ENCODE results near the gene RREB1.

Gene RREB1

DNA sequence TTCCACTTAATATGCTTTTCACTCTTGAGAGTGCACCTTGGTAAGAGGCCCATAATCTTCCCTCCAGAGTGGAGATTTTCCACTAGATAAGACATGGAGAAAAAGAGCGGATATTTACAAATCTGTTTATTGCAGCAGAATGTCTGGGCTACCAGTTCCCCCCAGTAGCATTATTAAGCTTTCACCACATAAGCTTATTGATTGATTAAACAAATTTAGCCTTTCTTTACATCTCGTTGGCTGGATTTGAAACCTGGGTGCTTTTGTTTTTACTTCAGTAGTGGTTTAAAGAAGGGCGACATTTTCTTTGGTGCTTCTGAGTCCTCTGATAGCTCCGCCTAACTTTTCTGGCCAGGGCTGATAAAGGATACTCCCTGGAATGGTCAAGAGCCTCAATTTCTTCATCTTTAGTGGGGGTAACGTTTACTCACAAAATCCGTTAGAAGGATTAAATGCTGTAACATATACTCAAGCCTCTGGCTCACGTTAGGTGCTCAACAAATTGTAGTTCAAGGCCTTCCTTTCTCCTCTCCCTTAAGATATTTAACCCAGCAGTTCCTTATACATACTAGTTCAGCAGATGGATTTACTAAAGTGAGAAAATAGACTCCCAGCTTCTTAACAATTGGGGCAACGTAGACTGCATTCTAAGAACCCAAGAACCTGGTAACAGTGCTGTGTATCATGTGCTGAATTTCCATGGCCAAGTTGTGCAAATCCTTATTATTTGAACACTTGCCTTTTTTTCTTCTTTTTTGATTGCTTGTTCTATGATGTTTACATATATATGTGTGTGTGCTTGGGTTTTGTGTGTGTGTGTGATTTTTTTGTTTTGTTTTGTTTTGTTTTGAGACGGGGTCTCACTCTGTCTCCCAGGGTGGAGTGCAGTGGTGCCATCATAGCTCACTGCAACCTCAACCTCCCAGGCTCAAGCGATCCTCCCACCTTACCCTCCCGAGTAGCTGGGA, 91.4 kb downstream of the RREB1 start:
- DNase-seq: no peak

DNA sequence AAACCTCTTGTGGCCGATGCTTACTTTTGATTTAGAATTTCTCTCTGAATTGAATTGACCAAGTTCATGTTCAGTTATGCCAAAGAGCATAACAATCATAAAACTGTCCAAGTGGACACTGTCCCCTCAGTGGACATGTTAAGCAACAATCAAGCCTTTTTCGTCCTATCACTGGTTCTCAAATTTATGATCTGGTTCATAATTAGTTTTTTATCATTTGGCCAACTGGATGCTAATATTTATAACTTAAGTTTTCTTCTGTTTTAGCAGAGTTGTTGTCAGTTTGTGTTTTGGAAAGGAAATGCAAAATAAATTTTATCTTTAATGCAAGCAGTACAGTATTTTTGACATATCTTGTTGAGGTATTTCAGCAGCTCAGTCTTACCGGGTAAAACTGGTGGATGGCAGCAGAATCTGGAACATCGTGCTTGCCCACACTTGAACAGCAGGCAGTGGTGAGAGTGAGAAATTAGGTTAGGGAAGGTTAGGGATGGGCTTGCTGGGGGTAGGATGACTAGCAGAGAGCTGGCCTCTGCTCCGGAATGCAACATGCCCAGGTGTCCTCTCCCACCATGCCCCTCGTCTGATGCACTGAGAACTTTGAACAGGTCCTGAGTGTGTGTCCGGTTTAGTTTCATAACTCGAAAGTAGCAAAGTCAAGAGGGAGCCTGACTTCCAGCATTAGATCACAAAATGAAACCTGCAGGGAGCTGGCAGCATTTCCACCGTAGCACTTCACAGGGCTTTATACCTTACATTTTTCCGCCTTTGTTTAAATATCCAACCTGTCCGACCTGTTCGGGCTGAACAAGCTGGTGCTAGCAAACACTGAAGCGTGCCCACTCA, 93.1 kb downstream of the RREB1 start:
- no peak for DNase-seq

DNA sequence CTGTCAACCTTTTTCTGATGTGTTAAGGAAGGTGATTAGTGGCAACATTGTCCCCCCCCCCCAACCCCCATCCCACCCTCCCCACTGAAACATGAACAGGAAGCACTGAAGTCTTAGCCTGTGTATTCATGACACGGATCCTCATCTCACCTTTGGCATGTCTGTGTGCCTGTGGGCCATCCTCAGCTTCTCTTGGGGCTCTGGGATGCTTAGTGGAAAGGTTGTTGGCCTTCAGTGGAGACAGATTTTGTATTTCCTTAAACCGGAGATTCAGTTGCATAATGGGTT, 93.6 kb downstream of the RREB1 start:
- DNase-seq: no peak

DNA sequence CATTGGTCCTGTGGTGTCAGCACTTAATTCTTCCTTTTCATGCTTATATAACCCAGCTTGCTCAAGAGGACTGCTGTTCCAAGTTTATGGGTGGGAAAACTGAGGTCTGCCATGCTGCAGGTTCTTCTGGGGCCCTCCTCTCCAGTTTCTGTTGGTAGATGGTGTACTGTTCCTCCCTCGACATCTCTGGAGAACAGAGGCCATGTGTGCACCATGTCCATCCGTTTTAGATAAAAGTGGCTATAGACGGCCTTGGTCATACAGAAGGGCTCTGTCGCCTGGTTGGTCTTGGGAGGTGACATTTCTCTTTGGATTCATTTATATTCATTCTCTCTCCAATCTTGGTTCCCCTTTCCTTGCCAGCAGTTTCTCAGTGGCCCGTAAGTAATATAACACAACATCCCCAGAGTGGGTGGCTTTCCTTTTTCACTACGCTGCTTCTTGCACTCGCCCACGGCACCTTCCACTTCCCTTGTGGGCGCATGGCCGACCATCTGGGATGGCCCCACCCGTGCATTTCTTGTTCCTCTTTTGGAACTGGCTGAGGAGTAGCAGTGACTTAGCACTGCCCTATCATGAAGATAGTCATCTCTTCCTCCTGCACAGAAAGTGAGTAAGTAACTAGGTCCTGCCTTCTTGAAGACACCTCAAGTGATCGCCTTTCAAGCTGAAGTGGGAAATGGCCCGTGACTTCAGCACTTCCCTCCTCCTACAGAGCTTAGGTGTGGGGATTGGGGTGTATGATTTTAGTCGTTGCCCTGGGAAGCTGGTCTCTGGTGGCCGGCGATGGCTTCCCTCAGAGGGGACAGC, 94.2 kb downstream of the RREB1 start:
- DNase-seq: no peak

DNA sequence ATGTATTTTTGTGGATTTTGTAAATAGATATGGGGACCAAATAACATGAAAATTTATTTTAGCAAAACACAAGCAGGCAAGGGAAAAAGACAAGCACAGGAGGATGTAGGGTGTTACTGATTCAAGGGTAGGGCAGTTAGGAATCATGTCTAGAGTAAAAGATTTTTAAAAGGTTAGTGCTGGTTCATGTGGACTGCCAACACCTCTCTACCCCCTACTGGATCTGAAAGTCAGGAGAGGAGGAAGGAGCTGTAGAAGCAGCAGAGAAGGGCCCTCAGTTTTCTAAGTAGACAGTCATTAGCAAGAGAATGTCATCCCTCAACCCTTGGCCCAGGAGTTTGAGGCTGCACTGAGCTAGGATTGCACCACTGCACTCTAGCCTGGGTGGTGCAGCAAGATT, 95.2 kb downstream of the RREB1 start:
- no peak for DNase-seq

DNA sequence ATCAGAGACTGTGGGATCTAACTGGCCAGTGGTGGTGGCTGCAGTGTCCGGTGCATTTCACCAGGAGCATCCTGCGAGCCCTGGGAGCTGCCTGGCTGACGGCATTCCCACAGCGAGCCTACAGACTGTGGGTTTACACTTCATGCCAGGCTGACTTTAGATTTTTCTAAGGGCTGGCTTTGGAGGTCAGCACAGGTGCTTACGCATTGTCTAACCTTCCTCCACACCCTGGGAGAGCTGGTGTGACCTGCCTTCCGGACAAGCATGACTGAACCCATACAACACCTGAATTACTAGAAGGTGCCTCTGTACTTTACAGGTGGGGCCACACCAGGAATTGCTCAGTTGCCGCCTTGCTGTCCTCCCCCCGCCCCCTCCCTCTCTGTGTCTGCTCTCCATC, 96.2 kb downstream of the RREB1 start:
- DNase-seq: no peak

DNA sequence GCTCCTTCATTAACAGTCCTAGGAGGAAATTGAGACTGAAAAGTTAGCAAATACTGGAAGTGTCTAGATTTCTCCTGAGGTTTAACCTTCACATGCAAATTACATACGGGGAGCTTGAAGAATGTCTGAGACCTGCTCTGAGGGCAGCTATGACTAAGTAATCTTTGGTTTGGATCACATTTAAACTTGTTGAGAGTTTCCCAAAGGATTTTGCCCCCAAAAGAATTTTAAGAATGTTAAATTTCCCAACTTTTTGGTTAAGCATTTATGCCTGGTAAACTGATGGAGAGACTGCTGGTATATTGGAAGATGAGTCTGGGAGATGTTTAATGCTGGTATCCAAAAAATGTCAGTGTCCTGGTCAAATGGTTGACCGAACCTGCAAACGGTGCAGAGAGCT, 97.0 kb downstream of the RREB1 start:
- no peak for DNase-seq

DNA sequence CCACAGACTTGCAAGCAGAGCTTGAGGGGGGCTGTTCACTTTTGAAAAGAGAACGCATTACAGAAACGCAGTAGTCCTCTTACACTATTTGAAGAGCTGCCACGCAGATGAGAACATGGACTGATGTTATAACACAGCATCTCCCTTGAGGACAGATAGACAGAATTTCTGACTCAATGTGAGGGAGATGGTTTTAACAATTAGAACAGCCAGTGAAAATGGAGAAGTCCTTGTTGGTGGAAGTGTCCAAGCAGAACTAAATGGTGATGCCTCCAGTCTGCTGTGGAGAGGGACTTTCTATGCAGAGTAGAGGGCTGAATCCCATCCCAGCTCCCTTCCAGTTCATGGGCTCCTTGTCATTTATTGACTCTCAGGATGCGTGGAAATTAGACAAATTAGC, 100.0 kb downstream of the RREB1 start:
- no peak for DNase-seq

DNA sequence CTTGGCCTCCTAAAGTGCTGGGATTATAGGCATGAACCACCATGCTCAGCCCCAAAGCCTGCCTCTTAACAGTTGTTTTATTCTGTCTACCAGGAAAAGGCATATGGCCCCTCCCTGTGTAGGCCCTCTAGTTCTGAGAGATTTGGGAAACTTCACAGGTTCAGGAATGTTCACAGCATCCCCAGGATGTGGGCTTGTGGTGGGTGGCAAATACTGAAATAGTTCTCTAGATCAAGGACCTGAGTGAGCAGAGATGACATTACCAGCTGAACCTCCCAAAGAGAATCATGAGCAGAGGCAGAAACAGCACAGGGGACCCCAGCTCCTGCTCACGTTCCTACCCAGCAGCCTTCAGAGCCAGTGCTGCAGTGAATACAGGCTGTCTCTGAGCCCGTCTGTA, 105.7 kb downstream of the RREB1 start:
- no peak for DNase-seq

DNA sequence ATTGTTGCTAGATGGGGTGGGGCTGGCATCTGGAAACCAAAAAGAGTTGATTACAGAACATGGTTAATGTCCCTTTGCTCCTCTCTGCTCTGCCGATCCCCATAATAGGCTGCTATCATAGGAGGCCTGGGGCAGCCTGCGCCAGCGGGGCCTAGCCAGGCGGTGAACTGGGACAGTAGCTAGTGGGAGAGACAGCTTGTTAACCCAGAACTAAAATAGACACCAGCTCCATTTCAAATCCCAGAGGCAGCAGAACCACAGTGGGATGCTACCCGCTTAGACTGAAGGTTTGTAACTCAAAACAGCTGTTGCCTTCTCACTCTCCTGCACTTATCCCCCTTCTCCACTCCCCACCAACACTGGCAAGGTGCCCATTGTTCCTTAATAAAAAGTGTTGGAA, 106.7 kb downstream of the RREB1 start:
- no peak for DNase-seq

DNA sequence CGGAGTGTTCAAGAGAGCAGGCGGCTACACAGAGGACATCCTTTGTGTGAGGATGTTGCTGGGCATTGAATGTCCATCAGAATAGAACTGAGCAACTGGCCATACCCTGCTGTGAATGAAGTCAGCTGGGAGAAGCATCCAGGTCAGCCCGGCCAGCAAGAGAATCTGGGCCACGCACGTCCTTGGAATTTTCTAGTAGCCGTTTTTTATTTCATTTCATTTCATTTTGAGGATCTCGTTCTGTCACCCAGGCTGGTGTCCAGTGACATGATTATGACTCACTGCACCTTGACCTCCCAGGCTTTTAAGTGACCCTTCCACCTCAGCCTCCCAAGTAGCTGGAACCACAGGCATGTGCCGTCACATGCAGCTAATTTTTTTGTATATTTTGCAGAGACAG, 107.4 kb downstream of the RREB1 start:
- no peak for DNase-seq

DNA sequence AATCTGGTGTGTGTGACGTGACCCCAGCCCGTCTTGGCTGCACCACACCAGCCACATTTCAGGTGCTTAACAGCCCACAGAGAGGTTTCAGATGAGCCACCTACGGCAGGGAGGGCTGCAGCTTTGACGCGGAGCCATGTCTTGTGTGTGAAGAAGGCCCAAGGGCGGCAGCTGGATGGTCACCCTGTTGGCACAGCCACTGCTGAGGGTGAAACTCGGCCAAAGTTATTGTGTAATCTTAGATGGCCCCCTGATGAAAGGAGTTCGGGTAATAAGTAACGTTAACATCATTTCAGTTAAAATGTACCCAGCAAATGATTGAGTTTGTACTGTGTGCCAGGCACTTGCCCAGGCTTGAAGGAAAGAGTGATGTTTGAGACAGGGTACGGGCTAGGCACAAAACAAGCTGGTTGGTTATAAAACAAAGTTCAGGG, 108.1 kb downstream of the RREB1 start:
- DNase-seq: no peak

DNA sequence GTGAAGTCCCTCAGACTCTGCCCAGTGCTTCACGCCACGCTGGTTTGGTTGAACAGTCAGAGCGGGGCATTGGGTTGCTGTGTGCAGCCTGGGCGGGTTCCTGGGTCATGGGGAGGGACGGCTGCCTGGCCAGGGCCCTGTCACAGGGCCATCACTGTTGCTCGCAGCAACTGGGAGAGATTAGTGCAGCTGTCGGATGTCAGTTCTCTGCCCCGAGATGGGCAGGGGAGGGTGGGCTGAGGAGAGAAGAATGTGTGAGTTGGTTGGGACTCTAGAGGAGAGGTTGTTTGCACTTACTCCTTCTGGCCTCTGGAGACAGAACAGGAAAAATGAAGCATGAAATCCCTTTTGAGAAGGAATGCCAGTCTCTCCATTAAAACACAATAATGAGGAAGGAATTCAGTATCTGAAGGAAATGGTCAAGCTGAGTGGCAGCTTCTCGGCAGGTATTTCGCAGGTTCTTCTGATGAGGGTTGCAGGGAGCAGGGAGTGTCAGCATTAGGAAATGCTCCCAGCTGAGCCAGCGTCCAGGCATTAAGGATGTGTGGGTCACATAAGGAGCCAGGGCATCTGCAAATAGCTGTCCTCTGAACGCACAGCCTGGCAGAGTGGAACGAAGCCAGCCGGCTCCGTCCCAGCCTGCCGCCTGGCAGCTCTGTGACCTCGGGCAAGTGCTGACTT, 109.3 kb downstream of the RREB1 start:
- no peak for DNase-seq

DNA sequence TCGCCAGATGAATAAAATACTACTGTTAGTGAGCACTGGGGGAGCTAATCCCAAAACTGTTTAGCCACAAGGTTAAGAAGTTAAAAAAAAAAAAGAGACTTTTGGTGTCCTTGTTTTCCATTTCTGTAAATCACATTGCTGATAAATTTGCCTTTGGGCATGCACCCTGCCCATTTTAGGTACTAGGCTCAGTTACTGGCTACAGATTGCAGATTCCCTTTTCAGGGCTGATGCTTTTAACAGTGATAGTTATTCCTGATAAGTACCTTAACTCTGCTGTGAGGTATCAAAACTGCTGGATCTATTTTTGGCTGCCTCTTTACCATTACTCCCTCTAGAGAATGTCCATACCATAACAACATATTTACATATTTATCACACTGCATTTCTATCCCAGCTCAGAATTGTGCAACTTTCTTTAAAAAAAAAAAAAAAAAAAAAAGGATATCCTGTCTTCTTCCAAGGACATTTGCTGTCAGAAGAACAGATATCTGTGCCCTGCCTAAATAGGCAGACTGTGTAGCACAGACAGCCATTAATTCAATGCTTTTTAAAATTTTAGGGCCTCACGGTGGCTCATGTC, 110.7 kb downstream of the RREB1 start:
- no peak for DNase-seq

DNA sequence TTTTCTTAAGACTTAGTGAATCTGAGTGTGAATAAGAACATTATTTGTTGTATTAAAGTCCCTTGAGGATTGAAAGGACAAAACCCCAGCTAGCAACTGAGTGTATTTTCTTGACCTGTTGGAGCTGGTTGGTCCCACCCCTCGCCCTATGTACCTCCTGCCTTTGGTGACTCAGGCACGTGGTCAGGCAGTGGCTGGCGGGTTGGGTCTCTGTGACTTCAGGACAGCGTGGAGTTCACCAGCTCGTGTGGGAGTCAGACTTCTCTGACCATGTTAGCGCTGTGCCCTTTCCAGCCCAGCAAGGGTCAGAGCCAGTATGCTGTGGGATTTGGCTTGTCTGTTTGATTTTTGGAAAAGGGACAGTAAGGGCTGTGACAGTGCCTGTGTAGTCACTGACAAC, 111.5 kb downstream of the RREB1 start:
- DNase-seq: no peak

DNA sequence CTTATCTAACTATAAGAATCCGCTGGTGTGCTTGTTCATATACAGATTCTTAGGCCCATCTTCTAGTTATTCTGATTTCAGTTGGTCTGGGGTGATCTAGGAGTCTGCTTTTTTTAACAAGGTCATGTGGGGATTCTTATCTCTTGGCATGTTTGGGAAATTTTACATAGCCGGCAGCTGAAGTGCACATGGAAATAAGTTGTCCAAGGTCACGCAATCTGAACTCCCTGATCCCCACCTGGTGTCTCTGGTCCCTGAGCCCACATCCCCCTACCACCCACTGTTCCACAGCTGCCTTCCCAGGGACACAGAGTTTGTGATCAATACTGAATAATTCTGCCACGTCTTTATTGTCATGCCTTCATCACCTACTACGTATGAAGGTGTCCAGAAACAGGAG, 114.4 kb downstream of the RREB1 start:
- no peak for DNase-seq

DNA sequence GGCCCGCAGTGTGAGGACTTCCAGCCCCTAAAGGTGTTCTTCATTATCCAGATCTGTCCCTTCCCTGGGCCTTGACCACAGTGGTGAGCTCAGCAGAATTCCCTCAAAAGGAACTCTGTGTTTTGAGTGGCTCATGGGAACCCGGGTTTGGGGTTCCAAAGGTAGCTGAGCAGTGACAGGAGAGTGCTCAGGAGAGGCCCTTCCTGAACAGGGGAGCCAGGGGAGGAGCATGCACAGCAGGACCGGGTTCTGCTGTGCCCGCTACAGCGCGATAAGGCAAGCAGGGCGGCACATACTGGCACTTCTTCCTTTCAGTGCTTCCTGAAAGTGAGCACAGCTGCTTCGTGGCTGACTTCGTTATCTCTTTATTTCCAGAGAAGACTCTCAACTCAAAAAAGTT, 117.0 kb downstream of the RREB1 start:
- no peak for DNase-seq

DNA sequence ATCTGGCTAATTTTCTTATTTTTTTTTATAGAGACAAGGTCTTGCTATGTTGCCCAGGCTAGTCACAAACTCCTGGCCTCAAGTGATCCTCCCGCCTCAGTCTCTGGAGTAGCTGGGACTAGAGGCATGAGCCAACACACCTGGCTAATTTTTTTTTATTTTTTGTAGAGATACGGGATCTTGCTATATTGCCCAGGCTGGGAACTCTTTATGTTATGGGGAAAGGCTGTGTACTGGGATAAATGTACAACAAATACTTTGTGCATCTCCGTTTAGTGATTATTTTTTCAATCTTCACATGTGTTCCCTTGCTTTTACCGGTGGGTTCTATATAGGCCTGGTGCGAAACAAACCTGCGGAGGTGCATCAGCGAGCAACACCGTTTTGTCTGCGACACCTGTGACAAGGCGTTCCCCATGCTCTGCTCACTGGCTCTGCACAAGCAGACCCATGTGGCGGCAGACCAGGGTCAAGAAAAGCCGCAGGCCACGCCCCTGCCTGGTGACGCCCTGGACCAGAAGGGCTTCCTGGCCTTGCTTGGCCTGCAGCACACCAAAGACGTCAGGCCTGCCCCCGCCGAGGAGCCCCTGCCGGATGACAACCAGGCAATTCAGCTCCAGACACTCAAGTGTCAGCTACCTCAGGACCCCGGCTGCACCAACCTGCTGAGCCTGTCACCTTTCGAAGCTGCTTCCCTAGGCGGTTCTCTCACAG, 121.1 kb downstream of the RREB1 start:
- no peak for DNase-seq

DNA sequence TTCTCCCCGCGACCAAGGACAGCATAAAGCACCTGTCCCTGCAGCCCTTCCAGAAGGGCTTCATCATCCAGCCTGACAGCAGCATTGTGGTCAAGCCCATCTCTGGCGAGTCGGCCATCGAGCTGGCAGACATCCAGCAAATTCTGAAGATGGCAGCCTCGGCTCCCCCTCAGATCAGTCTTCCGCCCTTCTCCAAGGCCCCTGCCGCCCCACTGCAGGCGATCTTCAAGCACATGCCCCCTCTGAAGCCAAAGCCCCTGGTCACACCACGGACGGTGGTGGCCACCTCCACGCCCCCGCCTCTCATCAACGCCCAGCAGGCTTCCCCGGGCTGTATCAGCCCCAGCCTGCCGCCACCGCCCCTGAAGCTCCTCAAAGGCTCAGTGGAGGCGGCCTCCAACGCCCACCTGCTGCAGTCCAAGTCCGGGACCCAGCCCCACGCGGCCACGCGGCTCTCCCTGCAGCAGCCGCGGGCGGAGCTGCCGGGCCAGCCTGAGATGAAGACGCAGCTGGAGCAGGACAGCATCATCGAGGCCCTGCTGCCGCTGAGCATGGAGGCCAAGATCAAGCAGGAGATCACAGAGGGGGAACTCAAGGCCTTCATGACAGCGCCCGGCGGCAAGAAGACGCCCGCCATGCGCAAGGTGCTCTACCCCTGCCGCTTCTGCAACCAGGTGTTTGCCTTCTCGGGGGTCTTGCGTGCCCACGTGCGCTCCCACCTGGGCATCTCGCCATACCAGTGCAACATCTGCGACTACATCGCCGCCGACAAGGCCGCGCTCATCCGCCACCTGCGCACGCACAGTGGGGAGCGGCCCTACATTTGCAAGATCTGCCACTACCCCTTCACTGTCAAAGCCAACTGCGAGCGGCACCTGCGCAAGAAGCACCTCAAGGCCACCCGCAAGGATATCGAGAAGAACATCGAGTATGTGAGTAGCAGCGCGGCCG, 121.9 kb downstream of the RREB1 start:
- DNase-seq: no peak

DNA sequence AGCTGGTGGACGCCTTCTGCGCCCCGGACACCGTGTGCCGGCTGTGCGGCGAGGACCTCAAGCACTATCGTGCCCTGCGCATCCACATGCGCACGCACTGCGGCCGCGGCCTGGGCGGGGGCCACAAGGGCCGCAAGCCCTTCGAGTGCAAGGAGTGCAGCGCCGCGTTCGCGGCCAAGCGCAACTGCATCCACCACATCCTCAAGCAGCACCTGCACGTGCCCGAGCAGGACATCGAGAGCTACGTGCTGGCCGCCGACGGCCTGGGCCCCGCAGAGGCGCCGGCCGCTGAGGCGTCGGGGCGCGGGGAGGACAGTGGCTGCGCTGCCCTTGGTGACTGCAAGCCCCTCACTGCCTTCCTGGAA, 122.5 kb downstream of the RREB1 start:
- DNase-seq: no peak

All from cerebellar nuclear complex (tissue), 1 donor.